ENCODE results near the gene CMTM6. TPM values are rescaled to one million over a fixed set of nuclear protein-coding genes. Genes with fewer than 3 reads are reported as not detected.

The CMTM6 gene
- total and polyA plus RNA-seq, 2 of the 8 experiments (the other 6 are each of a cell fraction or from before 2014, with no cell fraction given) = 24.0 to 51.5 TPM

DNA sequence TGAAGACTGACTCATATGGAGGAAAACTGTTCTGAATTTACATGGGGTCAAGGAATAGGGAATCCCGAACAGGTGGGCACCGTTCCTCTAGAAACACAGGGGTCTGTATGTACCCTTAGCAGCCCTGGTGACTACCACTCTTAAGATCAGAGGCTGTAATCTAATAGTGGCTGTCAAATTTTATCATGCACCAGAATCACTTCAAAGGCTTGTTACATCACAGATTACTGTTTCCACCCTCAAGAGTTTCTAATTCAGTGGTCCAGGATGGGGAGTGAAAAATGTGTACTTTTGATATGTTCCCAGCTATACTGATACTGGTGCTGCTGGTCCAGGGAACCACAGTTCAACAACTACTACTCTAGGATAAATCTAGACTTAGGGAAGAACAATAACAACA, 40.2 kb upstream of the CMTM6 start:
- FAIRE-seq (no peak), DNase-seq (ENCODE audit: low read depth in 1 of 2, low spot score in 2 of 2) (no peak)
- CTCF ChIA-PET (ENCODE audit: partially characterized antibody) = no interaction called here
- no peak overlapping the region for H3K9ac ChIP-seq (replicated peaks in 1 of 4; ENCODE audit: extremely low read depth in 1 of 4, low read depth in 3 of 4, low read length in 3 of 4)
- no peak overlapping the region for H2BK12ac ChIP-seq (ENCODE audit: low read depth, low read length)
- no peak overlapping the region for H2BK120ac ChIP-seq (replicated peaks; ENCODE audit: low read depth, low read length)
- POLR2A ChIA-PET (ENCODE audit: partially characterized antibody) = interaction anchor here (0.6 kb wide), 1 partner anchor 226 kb away, joined by 3 read pairs; no protein-coding TSS in a partner anchor
- H3K23ac ChIP-seq (ENCODE audit: insufficient read length) = no peak overlapping the region
- no peak overlapping the region for H3K14ac ChIP-seq (ENCODE audit: insufficient read length)
- H2BK5ac ChIP-seq (ENCODE audit: low read depth, low read length) = no peak overlapping the region
- H3K18ac ChIP-seq (ENCODE audit: extremely low read depth, low read length) = no peak overlapping the region
- no peaks in the 10 kb centered on the region for H3K23me2 ChIP-seq (ENCODE audit: low read depth, low read length)
- H2BK20ac ChIP-seq (ENCODE audit: low read length) = no peak overlapping the region
- no peak overlapping the region for H3K4me2 ChIP-seq (ENCODE audit: insufficient read depth in 1 of 2, low read depth in 2 of 2, low read length in 2 of 2)
- H3K9me3 ChIP-seq (ENCODE audit: insufficient read depth in 2 of 2, low read depth in 1 of 2, low read length in 1 of 2) = no peaks in the 10 kb centered on the region
- no peak overlapping the region for H4K91ac ChIP-seq (replicated peaks; ENCODE audit: insufficient read length, low read length)
- no peaks in the 10 kb centered on the region for H3K27me3 ChIP-seq (replicated peaks in 1 of 4; ENCODE audit: control insufficient read depth in 3 of 4, extremely low read depth in 1 of 4, insufficient read depth in 3 of 4, low read length in 3 of 4)
- peaks cover 0 to 2% of the 10 kb centered on the region in 2 experiments for H4K20me1 ChIP-seq (replicated peaks in 1 of 2; ENCODE audit: control insufficient read depth in 1 of 2, insufficient read depth in 2 of 2, low read length in 2 of 2)
- peaks cover 2 to 25% (median 3%) of the 10 kb centered on the region in 4 experiments; a peak in 5 of 8 replicates for H3K36me3 ChIP-seq (ENCODE audit: control insufficient read depth in 2 of 4, insufficient read depth in 4 of 4, low read length in 3 of 4)
- peaks cover 0 to 20% of the 10 kb centered on the region in 2 experiments; a peak in 2 of 4 replicates for H3K79me2 ChIP-seq (ENCODE audit: control insufficient read depth in 1 of 2, insufficient read depth in 2 of 2, low read length in 2 of 2)
- no peak overlapping the region for H3K4ac ChIP-seq (replicated peaks; ENCODE audit: insufficient read length, low read depth, low read length)
- no peak overlapping the region for H3K4me3 ChIP-seq (ENCODE audit: extremely low read depth in 1 of 4, insufficient read depth in 2 of 4, low read depth in 3 of 4, low read length in 4 of 4)
- H4K8ac ChIP-seq (ENCODE audit: extremely low read depth, insufficient read depth, low read length) = no peak overlapping the region
- no peak overlapping the region for H4K5ac ChIP-seq (ENCODE audit: insufficient read length, low read depth, low read length)
- no peak overlapping the region for H2BK15ac ChIP-seq (ENCODE audit: low read length)
- no peaks in the 10 kb centered on the region for H3K4me1 ChIP-seq (replicated peaks in 1 of 4; ENCODE audit: control insufficient read depth in 3 of 4, insufficient read depth in 4 of 4, low read length in 3 of 4)
- no peak overlapping the region for H3K27ac ChIP-seq (ENCODE audit: low read depth, low read length)
- no peak overlapping the region for H2AK5ac ChIP-seq (ENCODE audit: low read depth, low read length)
- no peaks in the 10 kb centered on the region for H3K79me1 ChIP-seq (ENCODE audit: low read depth, low read length)
- 100% methylated on average over 2 of the region's 2 CpGs; no CpG with 5 or more reads in 1 of the 2 experiments for WGBS, 2 experiments (ENCODE audit: extremely low coverage in 1 of 2, insufficient coverage in 1 of 2, insufficient read length in 1 of 2, insufficient replicate concordance in 2 of 2, low coverage in 1 of 2, low lambda C conversion rate in 2 of 2, missing lambda C conversion rate in 1 of 2)
- H2AFZ ChIP-seq (ENCODE audit: low read length) = no peak overlapping the region
- H3K56ac ChIP-seq (replicated peaks; ENCODE audit: insufficient read length, low read depth, low read length) = no peak overlapping the region
- TF ChIP-seq ASH2L (IDR thresholded peaks at IDR 0.05; ENCODE audit: low read length) (no peak), TBP (IDR thresholded peaks at IDR 0.05; ENCODE audit: low read depth, low read length) (no peak), POLR2AphosphoS5 (IDR thresholded peaks at IDR 0.05; ENCODE audit: low read depth, low read length) (no peak), PHF8 (conservative IDR thresholded peaks at IDR 0.05; ENCODE audit: low read depth, low read length) (no peak), SIN3A (conservative IDR thresholded peaks at IDR 0.05 in 1 of 2, IDR thresholded peaks at IDR 0.05 in 1 of 2; ENCODE audit: low read depth in 1 of 2, low read length in 2 of 2) (no peak), KDM5A (IDR thresholded peaks at IDR 0.05; ENCODE audit: low read length) (no peak), HDAC2 (IDR thresholded peaks at IDR 0.05; ENCODE audit: borderline replicate concordance in 1 of 2, low read depth in 2 of 2, low read length in 2 of 2) (no peak), BCL11A (IDR thresholded peaks at IDR 0.05; ENCODE audit: low read depth in 2 of 2, low read length in 2 of 2) (no peak), CHD1 (IDR thresholded peaks at IDR 0.05; ENCODE audit: low read depth, low read length) (no peak), YY1 (IDR thresholded peaks at IDR 0.05; ENCODE audit: low read depth, low read length) (no peak)

All from H1 (cell line).